ENCODE measurements around the gene KRTCAP2.

KRTCAP2 gene

GRCh38 chr1:155197901-155198546, 24.9 kb upstream of the KRTCAP2 start:
- H3K9ac ChIP-seq (ENCODE audit: low read length): no peak overlapping the region
- H3K4me2 ChIP-seq (ENCODE audit: low read depth, low read length): no peak overlapping the region

GRCh38 chr1:155196893-155197638, 24.0 kb upstream of the KRTCAP2 start:
- Histone ChIP-seq H3K4me3 (ENCODE audit: low read length) (no peak overlapping the region), H3K36me3 (replicated peaks; ENCODE audit: insufficient read depth, low read length) (no peaks in the 10 kb centered on the region), H3K4me2 (ENCODE audit: low read depth, low read length) (no peak overlapping the region), H3F3A (ENCODE audit: insufficient read depth, low read length) (no peaks in the 10 kb centered on the region), H2AFZ (ENCODE audit: low read length) (no peak overlapping the region), H4K20me1 (ENCODE audit: insufficient read depth, low read length) (no peaks in the 10 kb centered on the region), H3K9ac (ENCODE audit: low read length) (no peak overlapping the region), H3K79me2 (ENCODE audit: low read length) (no peaks in the 10 kb centered on the region), H3K9me3 (replicated peaks; ENCODE audit: insufficient read depth, low read length) (no peaks in the 10 kb centered on the region), H3K4me1 (ENCODE audit: low read length) (peaks cover 15% of the 10 kb centered on the region; the same call in 1 of the 2 replicates), H3K27me3 (replicated peaks; ENCODE audit: insufficient read depth, low read length) (peaks cover 83% of the 10 kb centered on the region), H3K9me2 (replicated peaks; ENCODE audit: insufficient read depth, low read length) (no peaks in the 10 kb centered on the region), H3K27ac (ENCODE audit: low read length) (no peak overlapping the region)
- no peak for DNase-seq
- no peak for TF ChIP-seq CTCF (IDR thresholded peaks at IDR 0.05; ENCODE audit: low read length)
- TF ChIP-seq EZH2phosphoT487 (IDR thresholded peaks at IDR 0.05; ENCODE audit: low read length): no peak
- TF ChIP-seq EZH2 (optimal IDR thresholded peaks at IDR 0.05; ENCODE audit: low read depth, low read length): no peak

More at GRCh38 chr1:155197901-155198546, 24.9 kb upstream of the KRTCAP2 start:
- H3K9me3 ChIP-seq (replicated peaks; ENCODE audit: insufficient read depth, low read length): no peaks in the 10 kb centered on the region
- no peak overlapping the region for H2AFZ ChIP-seq (ENCODE audit: low read length)
- no peaks in the 10 kb centered on the region for H3F3A ChIP-seq (ENCODE audit: insufficient read depth, low read length)
- H3K9me2 ChIP-seq (replicated peaks; ENCODE audit: insufficient read depth, low read length): no peaks in the 10 kb centered on the region
- no peaks in the 10 kb centered on the region for H3K36me3 ChIP-seq (replicated peaks; ENCODE audit: insufficient read depth, low read length)
- no peaks in the 10 kb centered on the region for H3K79me2 ChIP-seq (ENCODE audit: low read length)
- no peaks in the 10 kb centered on the region for H4K20me1 ChIP-seq (ENCODE audit: insufficient read depth, low read length)
- DNase-seq: no peak
- no peak overlapping the region for H3K4me3 ChIP-seq (ENCODE audit: low read length)
- H3K4me1 ChIP-seq (ENCODE audit: low read length): peaks cover 14% of the 10 kb centered on the region; the same call in 1 of the 2 replicates
- peaks cover 85% of the 10 kb centered on the region for H3K27me3 ChIP-seq (replicated peaks; ENCODE audit: insufficient read depth, low read length)
- H3K27ac ChIP-seq (ENCODE audit: low read length): no peak overlapping the region
- no peak for TF ChIP-seq EZH2phosphoT487 (IDR thresholded peaks at IDR 0.05; ENCODE audit: low read length)
- no peak for TF ChIP-seq EZH2 (optimal IDR thresholded peaks at IDR 0.05; ENCODE audit: low read depth, low read length)
- TF ChIP-seq CTCF (IDR thresholded peaks at IDR 0.05; ENCODE audit: low read length): no peak

- H3K4me1 ChIP-seq (ENCODE audit: low read length): peaks cover 15% of the 10 kb centered on the region; the same call in 1 of the 2 replicates
- no peaks in the 10 kb centered on the region for H3F3A ChIP-seq (ENCODE audit: insufficient read depth, low read length)
- no peak overlapping the region for H2AFZ ChIP-seq (ENCODE audit: low read length)
- no peaks in the 10 kb centered on the region for H3K79me2 ChIP-seq (ENCODE audit: low read length)
- H3K9ac ChIP-seq (ENCODE audit: low read length): no peak overlapping the region
- H3K9me3 ChIP-seq (replicated peaks; ENCODE audit: insufficient read depth, low read length): no peaks in the 10 kb centered on the region
- TF ChIP-seq EZH2phosphoT487 (IDR thresholded peaks at IDR 0.05; ENCODE audit: low read length) (no peak), EZH2 (optimal IDR thresholded peaks at IDR 0.05; ENCODE audit: low read depth, low read length) (no peak), CTCF (IDR thresholded peaks at IDR 0.05; ENCODE audit: low read length) (no peak)
- peaks cover 79% of the 10 kb centered on the region for H3K27me3 ChIP-seq (replicated peaks; ENCODE audit: insufficient read depth, low read length)
- no peak overlapping the region for H3K4me3 ChIP-seq (ENCODE audit: low read length)
- H4K20me1 ChIP-seq (ENCODE audit: insufficient read depth, low read length): no peaks in the 10 kb centered on the region
- H3K4me2 ChIP-seq (ENCODE audit: low read depth, low read length): no peak overlapping the region
- no peak overlapping the region for H3K27ac ChIP-seq (ENCODE audit: low read length)
- no peak for DNase-seq
- no peaks in the 10 kb centered on the region for H3K9me2 ChIP-seq (replicated peaks; ENCODE audit: insufficient read depth, low read length)
- H3K36me3 ChIP-seq (replicated peaks; ENCODE audit: insufficient read depth, low read length): no peaks in the 10 kb centered on the region
Measured at GRCh38 chr1:155196103-155196892, 23.2 kb upstream of the KRTCAP2 start.
